Fibroblast of mammary gland (primary cell): ENCODE data around the gene ABCA9.
A peak's percentile ranks its signal among the peaks of the same experiment; 100 is the strongest.
"Not testable (repeated sequence)": the region's sequence is repeated elsewhere in the genome, so short reads cannot be mapped to it uniquely, and the experiment has no call there.

Experiments
- DNase-seq: peaks from one replicate; pipeline ENCODE4 v3.0.0-alpha.2; 2010; ENCODE audit warnings: low read depth
- H3K4me3 ChIP-seq: 2 replicates; pipeline ENCODE4 v1.5.1; 2011; ENCODE audit warnings: low read depth, mild to moderate bottlenecking, low read length, moderate library complexity; ENCODE audit not compliant: control insufficient read depth
- CTCF ChIP-seq: conservative IDR thresholded peaks from 2 replicates; pipeline ENCODE4 v1.5.1; 2011; ENCODE audit warnings: low read depth, low read length, inconsistent platforms; ENCODE audit not compliant: control insufficient read depth, insufficient read depth

The ABCA9 gene

GRCh38 chr17:69078864-69079263, 18.1 kb upstream of the ABCA9 start:
- no peak overlapping the region for H3K4me3 ChIP-seq
- DNase-seq: no peak
- no peak for TF ChIP-seq CTCF

GRCh38 chr17:69075823-69076222, 15.1 kb upstream of the ABCA9 start:
- no peak for TF ChIP-seq CTCF
- DNase-seq: no peak
- no peak overlapping the region for H3K4me3 ChIP-seq

- DNase-seq, H3K4me3 ChIP-seq: not testable (repeated sequence)
These were observed 12.7 kb upstream of the ABCA9 start for GRCh38 chr17:69073392-69073791.

GRCh38 chr17:69072803-69073256, 12.1 kb upstream of the ABCA9 start:
- DNase-seq, H3K4me3 ChIP-seq: not testable (repeated sequence)

- not testable (repeated sequence) for H3K4me3 ChIP-seq, DNase-seq
These were observed 10.5 kb upstream of the ABCA9 start for GRCh38 chr17:69071233-69071586.

GRCh38 chr17:69070378-69071232, 9.9 kb upstream of the ABCA9 start:
- not testable (repeated sequence) for H3K4me3 ChIP-seq, DNase-seq

GRCh38 chr17:69069226-69069750, 8.6 kb upstream of the ABCA9 start:
- H3K4me3 ChIP-seq: no peak overlapping the region
- DNase-seq: peak; percentile 43
- no peak for TF ChIP-seq CTCF

GRCh38 chr17:69067274-69068047, 6.7 kb upstream of the ABCA9 start:
- DNase-seq: no peak
- TF ChIP-seq CTCF: peak; percentile 2
- H3K4me3 ChIP-seq: no peak overlapping the region

GRCh38 chr17:69066482-69066881, 5.8 kb upstream of the ABCA9 start:
- H3K4me3 ChIP-seq: no peak overlapping the region
- DNase-seq: no peak
- TF ChIP-seq CTCF: no peak
